ENCODE data around the gene RPUSD1.
"Not testable (repeated sequence)": the region's sequence is repeated elsewhere in the genome, so short reads cannot be mapped to it uniquely, and the experiment has no call there.

The RPUSD1 gene

GRCh38 chr16:751152-752006 lies 36.8 kb downstream of the RPUSD1 start:
- DNase-seq (ENCODE audit: low read depth in 1 of 2, low spot score in 1 of 2) = no peak

- DNase-seq (ENCODE audit: low read depth in 1 of 2, low spot score in 1 of 2) = no peak
These were observed 37.7 kb downstream of the RPUSD1 start for GRCh38 chr16:750485-750884.

- DNase-seq (ENCODE audit: low read depth in 1 of 2, low spot score in 1 of 2) = no peak
These were observed 39.2 kb downstream of the RPUSD1 start for GRCh38 chr16:749010-749409.

GRCh38 chr16:747978-748746 lies 40.0 kb downstream of the RPUSD1 start:
- no peak for DNase-seq (ENCODE audit: low read depth in 1 of 2, low spot score in 1 of 2)

- DNase-seq (ENCODE audit: low read depth in 1 of 2, low spot score in 1 of 2) = no peak
These were observed 41.5 kb downstream of the RPUSD1 start for GRCh38 chr16:746637-747036.

GRCh38 chr16:745739-746138 lies 42.4 kb downstream of the RPUSD1 start:
- DNase-seq (ENCODE audit: low read depth in 1 of 2, low spot score in 1 of 2) = no peak

GRCh38 chr16:743794-744500 lies 44.2 kb downstream of the RPUSD1 start:
- no peak for DNase-seq (ENCODE audit: low read depth in 1 of 2, low spot score in 1 of 2)

GRCh38 chr16:742894-743293 lies 45.3 kb downstream of the RPUSD1 start:
- DNase-seq (ENCODE audit: low read depth in 1 of 2, low spot score in 1 of 2) = not testable (repeated sequence)

GRCh38 chr16:741986-742629 lies 46.1 kb downstream of the RPUSD1 start:
- DNase-seq (ENCODE audit: low read depth in 1 of 2, low spot score in 1 of 2) = no peak

- DNase-seq (ENCODE audit: low read depth in 1 of 2, low spot score in 1 of 2) = peak; percentile 89 to 90
These were observed 47.2 kb downstream of the RPUSD1 start, which contains the start of gene CIAO3 for GRCh38 chr16:740764-741505. TSS of gene CIAO3 (minus strand) at chr16:740997. CDS start at chr16:740985, 12 bp downstream.

- DNase-seq (ENCODE audit: low read depth in 1 of 2, low spot score in 1 of 2) = no peak
These were observed 47.8 kb downstream of the RPUSD1 start for GRCh38 chr16:740459-740763.

GRCh38 chr16:739560-740458 lies 48.4 kb downstream of the RPUSD1 start:
- no peak for DNase-seq (ENCODE audit: low read depth in 1 of 2, low spot score in 1 of 2)

GRCh38 chr16:736936-737481 lies 51.2 kb downstream of the RPUSD1 start:
- no peak for DNase-seq (ENCODE audit: low read depth in 1 of 2, low spot score in 1 of 2)

GRCh38 chr16:735982-736453 lies 52.2 kb downstream of the RPUSD1 start:
- no peak for DNase-seq (ENCODE audit: low read depth in 1 of 2, low spot score in 1 of 2)

GRCh38 chr16:734981-735881 lies 53.0 kb downstream of the RPUSD1 start:
- DNase-seq (ENCODE audit: low read depth in 1 of 2, low spot score in 1 of 2) = no peak

Measured in activated T-helper 1 cell treated with anti-CD3 and anti-CD28 coated beads, Interleukin-2, amount 50 U/mL, for 16 hours (primary cell).